Body of pancreas (tissue), 4 donors: ENCODE results near the gene TOMT. TPM values are rescaled to one million over a fixed set of nuclear protein-coding genes. Genes with fewer than 3 reads are reported as not detected.

ENCODE experiments used
- ATAC-seq: fragments of 150-250 bp; one replicate; pipeline ENCODE4 v1.9.1; 2016
- DNase-seq, 4 donors: peaks; one replicate each; pipeline ENCODE4 v3.0.0-alpha.2; 2019
- H3K27ac ChIP-seq, 4 donors: fragments of 200-600 bp; sonication (generic); 1 replicate in 3 of 4; 2 replicates in 1 of 4; pipeline versions ENCODE4 v1.5.1 to v1.6.1; 2016 to 2019; ENCODE audit warnings: mild to moderate bottlenecking in 1 of 4, mixed read lengths in 1 of 4, moderate library complexity in 1 of 4
- H3K27me3 ChIP-seq, 2 donors: fragments of 200-600 bp; sonication (generic); one replicate each; pipeline ENCODE4 v1.6.0; 2016; ENCODE audit warnings: mild to moderate bottlenecking in 1 of 2
- H3K36me3 ChIP-seq, 2 donors: fragments of 200-600 bp; sonication (generic); replicated peaks in 1 of 2; 2 replicates each; pipeline ENCODE4 v1.5.1; 2016; ENCODE audit warnings: low read depth in 2 of 2; ENCODE audit not compliant: insufficient read depth in 1 of 2
- H3K4me1 ChIP-seq: fragments of 200-600 bp; sonication (generic); one replicate; pipeline ENCODE4 v1.6.0; 2016
- H3K4me3 ChIP-seq, 2 donors: fragments of 200-600 bp; sonication (generic); 1 replicate in 1 of 2; 2 replicates in 1 of 2; pipeline ENCODE4 v1.5.1; 2016 to 2019
- H3K9me3 ChIP-seq, 3 donors: fragments of 200-600 bp; sonication (generic); 1 replicate in 2 of 3; 2 replicates in 1 of 3; pipeline ENCODE4 v1.5.1; 2016
- CTCF ChIP-seq, 7 experiments: fragments of 450-650 bp in 4 of 7; fragments of 200-600 bp in 3 of 7; sonication (generic) in 3 of 7; IDR thresholded peaks; one replicate each; pipeline ENCODE4 v1.5.1; 2016 to 2019; ENCODE audit warnings: antibody characterized with exemption in 7 of 7
- POLR2A ChIP-seq, 3 donors: fragments of 450-650 bp; IDR thresholded peaks; one replicate each; pipeline ENCODE4 v1.6.1; 2016; ENCODE audit warnings: antibody characterized with exemption in 3 of 3, mild to moderate bottlenecking in 2 of 3
- WGBS, 2 donors: methylation state at CpG; one replicate each; pipeline ENCODE4 v1.1.5; 2017; 5-methylcytosine and 5-hydroxymethylcytosine counted together
- intact Hi-C: fragments of 100-400 bp; cut with DNase I; formaldehyde crosslinking; loops from one replicate; pipeline ENCODE4 v1.15.1; 2023
- total RNA-seq, 2 donors: library from RNA; depleted of rRNA; stranded (reverse); fragments of >200 nt; gene quantifications; one replicate each; pipeline ENCODE4 v1.1.0, GENCODE V29; 2016

TOMT gene
- total RNA-seq, 2 donors from 2014 or later = not detected

- no peak for ATAC-seq
- WGBS, 2 donors = 57 to 76% methylated on average over 2 of the region's 2 CpGs
- Histone ChIP-seq H3K36me3 (no peaks in the 10 kb centered on the region), H3K9me3 (no peaks in the 10 kb centered on the region), H3K27me3 (no peaks in the 10 kb centered on the region), H3K4me1 (peaks cover 20% of the 10 kb centered on the region), H3K4me3 (no peak overlapping the region), H3K27ac (no peak overlapping the region)
- intact Hi-C loops = no loop called here
- no peak for DNase-seq
- TF ChIP-seq CTCF (IDR thresholded peaks at IDR 0.05) (no peak), POLR2A (IDR thresholded peaks at IDR 0.05) (no peak)
Observed at GRCh38 chr11:72083414-72083813, 22.3 kb upstream of the TOMT start.

- peaks cover 14% of the 10 kb centered on the region for H3K4me1 ChIP-seq
- no peaks in the 10 kb centered on the region for H3K9me3 ChIP-seq
- no peaks in the 10 kb centered on the region for H3K36me3 ChIP-seq
- H3K27me3 ChIP-seq = no peaks in the 10 kb centered on the region
- ATAC-seq (no peak), DNase-seq (no peak)
- H3K27ac ChIP-seq = no peak overlapping the region
- intact Hi-C loops = no loop called here
- WGBS, 2 donors = 81 to 93% methylated on average over 4 of the region's 4 CpGs
- TF ChIP-seq POLR2A (IDR thresholded peaks at IDR 0.05) = no peak
- TF ChIP-seq CTCF (IDR thresholded peaks at IDR 0.05) = no peak
- no peak overlapping the region for H3K4me3 ChIP-seq
Observed at GRCh38 chr11:72084076-72084475, 21.6 kb upstream of the TOMT start.

GRCh38 chr11:72084965-72085364 lies 20.8 kb upstream of the TOMT start:
- no peak for ATAC-seq
- Histone ChIP-seq H3K27me3 (no peaks in the 10 kb centered on the region), H3K4me1 (peaks cover 13% of the 10 kb centered on the region), H3K9me3 (no peaks in the 10 kb centered on the region), H3K36me3 (no peaks in the 10 kb centered on the region), H3K4me3 (no peak overlapping the region), H3K27ac (no peak overlapping the region)
- WGBS, 2 donors = 73 to 74% methylated on average over 1 of the region's 1 CpG
- intact Hi-C loops = no loop called here
- DNase-seq = no peak
- TF ChIP-seq CTCF (IDR thresholded peaks at IDR 0.05) = no peak
- TF ChIP-seq POLR2A (IDR thresholded peaks at IDR 0.05) = no peak

- TF ChIP-seq POLR2A (IDR thresholded peaks at IDR 0.05) (no peak), CTCF (IDR thresholded peaks at IDR 0.05) (no peak)
- Histone ChIP-seq H3K27ac (no peak overlapping the region), H3K9me3 (no peaks in the 10 kb centered on the region), H3K36me3 (no peaks in the 10 kb centered on the region), H3K27me3 (no peaks in the 10 kb centered on the region), H3K4me1 (peaks cover 13% of the 10 kb centered on the region), H3K4me3 (no peak overlapping the region)
- intact Hi-C loops = no loop called here
- WGBS, 2 donors = 92 to 94% methylated on average over 3 of the region's 3 CpGs
- DNase-seq (no peak), ATAC-seq (no peak)
Observed at GRCh38 chr11:72085621-72086351, 19.9 kb upstream of the TOMT start.
